Liver (tissue), 9 donors: ENCODE measurements around the gene LIG1. TPM values are rescaled to one million over a fixed set of nuclear protein-coding genes. Genes with fewer than 3 reads are reported as not detected.

Experiments
- DNase-seq: peaks from one replicate; pipeline ENCODE4 v3.0.0-alpha.2; 2017; ENCODE audit warnings: low spot score
- H3K27ac ChIP-seq, 2 donors: one replicate each; pipeline ENCODE4 v1.7.0; 2013; ENCODE audit warnings: inconsistent platforms in 2 of 2, low read length in 2 of 2, control low read depth in 1 of 2, low read depth in 1 of 2, mild to moderate bottlenecking in 1 of 2
- H3K27me3 ChIP-seq, 4 donors: one replicate each; pipeline versions ENCODE4 v1.6.1 to v1.7.0; 2013; ENCODE audit warnings: low read length in 3 of 4, inconsistent platforms in 1 of 4, mild to moderate bottlenecking in 1 of 4, moderate library complexity in 1 of 4; ENCODE audit not compliant: control insufficient read depth in 4 of 4, insufficient read depth in 4 of 4
- H3K36me3 ChIP-seq, 4 donors: one replicate each; pipeline versions ENCODE4 v1.6.1 to v1.7.0; 2013; ENCODE audit warnings: low read length in 3 of 4, mild to moderate bottlenecking in 3 of 4, low read depth in 1 of 4, moderate library complexity in 1 of 4; ENCODE audit not compliant: control insufficient read depth in 4 of 4, insufficient read depth in 3 of 4
- H3K4me1 ChIP-seq, 4 donors: one replicate each; pipeline versions ENCODE4 v1.6.1 to v1.7.0; 2013; ENCODE audit warnings: low read length in 3 of 4, mild to moderate bottlenecking in 3 of 4, moderate library complexity in 1 of 4; ENCODE audit not compliant: control insufficient read depth in 4 of 4, insufficient read depth in 4 of 4
- H3K4me3 ChIP-seq, 3 donors: one replicate each; pipeline versions ENCODE4 v1.6.1 to v1.7.0; 2013; ENCODE audit warnings: low read length in 3 of 3, control low read depth in 1 of 3, low read depth in 1 of 3, mild to moderate bottlenecking in 1 of 3
- H3K9ac ChIP-seq, 2 donors: one replicate each; pipeline ENCODE4 v1.7.0; 2013; ENCODE audit warnings: low read length in 2 of 2, mild to moderate bottlenecking in 2 of 2, moderate library complexity in 2 of 2, control low read depth in 1 of 2, low read depth in 1 of 2
- H3K9me3 ChIP-seq, 4 donors: one replicate each; pipeline versions ENCODE4 v1.6.1 to v1.7.0; 2013; ENCODE audit warnings: low read length in 3 of 4; ENCODE audit not compliant: control insufficient read depth in 4 of 4
- ATF3 ChIP-seq: IDR thresholded peaks from 2 replicates; pipeline ENCODE4 v1.6.1; 2016; ENCODE audit warnings: antibody characterized with exemption
- CTCF ChIP-seq: fragments of 150-350 bp; IDR thresholded peaks from 2 replicates; pipeline ENCODE4 v1.5.1; 2017; ENCODE audit warnings: improper control_type of control experiment, low read depth, low read length; ENCODE audit not compliant: missing input control
- EGR1 ChIP-seq, 2 donors: IDR thresholded peaks; 2 replicates each; pipeline ENCODE4 v1.6.1; 2016 to 2018; ENCODE audit warnings: antibody characterized with exemption in 2 of 2, low read depth in 2 of 2
- FOXA1 ChIP-seq: IDR thresholded peaks from 2 replicates; pipeline ENCODE4 v1.6.1; 2016; ENCODE audit warnings: antibody characterized with exemption
- GABPA ChIP-seq, 2 donors: IDR thresholded peaks in 1 of 2; conservative IDR thresholded peaks in 1 of 2; 2 replicates each; pipeline ENCODE4 v1.6.1; 2016; ENCODE audit warnings: antibody characterized with exemption in 2 of 2, mild to moderate bottlenecking in 1 of 2, moderate library complexity in 1 of 2
- HNF4A ChIP-seq, 2 donors: conservative IDR thresholded peaks; 2 replicates each; pipeline ENCODE4 v1.6.1; 2016; ENCODE audit warnings: antibody characterized with exemption in 2 of 2, mild to moderate bottlenecking in 2 of 2
- NR2F2 ChIP-seq: IDR thresholded peaks from 2 replicates; pipeline ENCODE4 v1.6.1; 2016; ENCODE audit warnings: antibody characterized with exemption
- RAD21 ChIP-seq, 2 donors: IDR thresholded peaks; 2 replicates each; pipeline ENCODE4 v1.6.1; 2016; ENCODE audit warnings: antibody characterized with exemption in 2 of 2, mild to moderate bottlenecking in 2 of 2
- RXRA ChIP-seq, 2 donors: IDR thresholded peaks; 2 replicates each; pipeline ENCODE4 v1.6.1; 2017 to 2018; ENCODE audit warnings: antibody characterized with exemption in 2 of 2, mild to moderate bottlenecking in 1 of 2
- SP1 ChIP-seq: IDR thresholded peaks from 2 replicates; pipeline ENCODE4 v1.6.1; 2018; ENCODE audit warnings: antibody characterized with exemption, mild to moderate bottlenecking
- YY1 ChIP-seq: IDR thresholded peaks from 2 replicates; pipeline ENCODE4 v1.6.1; 2016; ENCODE audit warnings: antibody characterized with exemption, mild to moderate bottlenecking
- ZBTB33 ChIP-seq: IDR thresholded peaks from 2 replicates; pipeline ENCODE4 v1.6.1; 2016; ENCODE audit warnings: antibody characterized with exemption
- WGBS: extraction: QIAGEN DNeasy Blood & Tissue Kit; methylation state at CpG from one replicate; pipeline ENCODE4 v1.1.7; 2013; 5-methylcytosine and 5-hydroxymethylcytosine counted together
- polyA plus RNA-seq, 2 donors: library from polyadenylated mRNA; stranded (reverse) in 1 of 2; unstranded in 1 of 2; fragments of 200-250 nt in 1 of 2; fragments of >200 nt in 1 of 2; fragmentation: Nextera tagmentation in 1 of 2; extraction: Ambion mirVana in 1 of 2; gene quantifications; one replicate each; pipeline versions ENCODE4 v1.2.1 to v1.2.3, GENCODE V29; 2013 to 2015
- total RNA-seq, 2 donors: library from RNA; depleted of rRNA; stranded (reverse); fragments of >200 nt; gene quantifications; one replicate each; pipeline ENCODE4 v1.2.3, GENCODE V29; 2014
- donor health status: healthy.
- donor health status: healthy.
- donor health status: healthy.
- donor health status: healthy.
- donor health status: healthy.

Gene LIG1
- total and polyA plus RNA-seq, 4 donors: 6.3 to 61.5 (median 7.1) TPM

GRCh38 chr19:48122421-48122820, 47.7 kb downstream of the LIG1 start:
- WGBS: 88% methylated on average over 14 of the region's 14 CpGs
- Histone ChIP-seq H3K4me3 (no peak overlapping the region), H3K9ac (no peak overlapping the region), H3K27me3 (no peaks in the 10 kb centered on the region), H3K27ac (no peak overlapping the region), H3K9me3 (no peaks in the 10 kb centered on the region), H3K4me1 (no peaks in the 10 kb centered on the region), H3K36me3 (peaks cover 0 to 22% (median 4%) of the 10 kb centered on the region in 4 donors)
- DNase-seq: no peak
- TF ChIP-seq SP1 (no peak), FOXA1 (no peak), GABPA (IDR thresholded peaks at IDR 0.05 in 1 of 2, conservative IDR thresholded peaks at IDR 0.05 in 1 of 2) (no peak), RXRA (IDR thresholded peaks at IDR 0.05) (no peak), CTCF (no peak), ATF3 (no peak), EGR1 (IDR thresholded peaks at IDR 0.05; ENCODE audit: low read depth in 2 of 2) (no peak)

GRCh38 chr19:48121909-48122371, 48.2 kb downstream of the LIG1 start:
- no peak overlapping the region for H3K4me3 ChIP-seq
- WGBS: 74% methylated on average over 10 of the region's 10 CpGs
- no peak overlapping the region for H3K9ac ChIP-seq
- H3K27me3 ChIP-seq: no peaks in the 10 kb centered on the region
- peaks cover 0 to 17% (median 4%) of the 10 kb centered on the region in 4 donors for H3K36me3 ChIP-seq
- H3K9me3 ChIP-seq: no peaks in the 10 kb centered on the region
- no peaks in the 10 kb centered on the region for H3K4me1 ChIP-seq
- no peak for DNase-seq
- H3K27ac ChIP-seq: no peak overlapping the region
- TF ChIP-seq CTCF (no peak), SP1 (peak; percentile 17), HNF4A (conservative IDR thresholded peaks at IDR 0.05) (no peak)

GRCh38 chr19:48121066-48121465, 49.1 kb downstream of the LIG1 start:
- Histone ChIP-seq H3K27me3 (no peaks in the 10 kb centered on the region), H3K9ac (no peak overlapping the region), H3K27ac (no peak overlapping the region), H3K4me1 (no peaks in the 10 kb centered on the region), H3K9me3 (no peaks in the 10 kb centered on the region), H3K4me3 (no peak overlapping the region), H3K36me3 (peaks cover 0 to 17% (median 4%) of the 10 kb centered on the region in 4 donors)
- WGBS: 93% methylated on average over 14 of the region's 14 CpGs
- DNase-seq: no peak
- no peak for TF ChIP-seq NR2F2
- TF ChIP-seq YY1: no peak
- no peak for TF ChIP-seq HNF4A (conservative IDR thresholded peaks at IDR 0.05)
- no peak for TF ChIP-seq SP1
- no peak for TF ChIP-seq ZBTB33
- TF ChIP-seq RAD21 (IDR thresholded peaks at IDR 0.05): no peak
- TF ChIP-seq RXRA (IDR thresholded peaks at IDR 0.05): no peak
